Lower leg skin (tissue), 4 donors: ENCODE data around the gene PNMA8B. TPM values are rescaled to one million over a fixed set of nuclear protein-coding genes. Genes with fewer than 3 reads are reported as not detected.

Experiments used
- DNase-seq, 2 donors: peaks; one replicate each; pipeline ENCODE4 v3.0.0-alpha.2; 2019; ENCODE audit warnings: low spot score in 2 of 2
- H3K4me3 ChIP-seq: fragments of 200-600 bp; sonication (generic); 2 replicates; pipeline ENCODE4 v1.5.1; 2017; ENCODE audit warnings: mild to moderate bottlenecking, low read depth; ENCODE audit not compliant: poor library complexity, severe bottlenecking
- POLR2A ChIP-seq, 2 donors: fragments of 450-650 bp; IDR thresholded peaks; one replicate each; pipeline ENCODE4 v1.6.1; 2016 to 2017; ENCODE audit warnings: antibody characterized with exemption in 2 of 2, mild to moderate bottlenecking in 1 of 2, moderate library complexity in 1 of 2
- WGBS, 2 donors: methylation state at CpG; one replicate each; pipeline ENCODE4 v1.1.5; 2018; 5-methylcytosine and 5-hydroxymethylcytosine counted together
- intact Hi-C: fragments of 100-400 bp; cut with DNase I; formaldehyde crosslinking; loops from one replicate; pipeline ENCODE4 v1.15.0; 2023; ENCODE audit warnings: low total_unique reads
- total RNA-seq, 4 donors: library from RNA; depleted of rRNA; stranded (reverse); fragments of >200 nt; gene quantifications; one replicate each; pipeline ENCODE4 v1.1.0, GENCODE V29; 2016
- TF ChIP-seq, protein P1 (sequence below), 3 donors: fragments of 450-650 bp; IDR thresholded peaks; one replicate each; pipeline ENCODE4 v1.5.1; 2016; ENCODE audit warnings: antibody characterized with exemption in 3 of 3, mild to moderate bottlenecking in 3 of 3, moderate library complexity in 2 of 3

The PNMA8B gene
- total RNA-seq, 4 donors from 2014 or later = 2.0 to 5.8 (median 2.8) TPM

DNA sequence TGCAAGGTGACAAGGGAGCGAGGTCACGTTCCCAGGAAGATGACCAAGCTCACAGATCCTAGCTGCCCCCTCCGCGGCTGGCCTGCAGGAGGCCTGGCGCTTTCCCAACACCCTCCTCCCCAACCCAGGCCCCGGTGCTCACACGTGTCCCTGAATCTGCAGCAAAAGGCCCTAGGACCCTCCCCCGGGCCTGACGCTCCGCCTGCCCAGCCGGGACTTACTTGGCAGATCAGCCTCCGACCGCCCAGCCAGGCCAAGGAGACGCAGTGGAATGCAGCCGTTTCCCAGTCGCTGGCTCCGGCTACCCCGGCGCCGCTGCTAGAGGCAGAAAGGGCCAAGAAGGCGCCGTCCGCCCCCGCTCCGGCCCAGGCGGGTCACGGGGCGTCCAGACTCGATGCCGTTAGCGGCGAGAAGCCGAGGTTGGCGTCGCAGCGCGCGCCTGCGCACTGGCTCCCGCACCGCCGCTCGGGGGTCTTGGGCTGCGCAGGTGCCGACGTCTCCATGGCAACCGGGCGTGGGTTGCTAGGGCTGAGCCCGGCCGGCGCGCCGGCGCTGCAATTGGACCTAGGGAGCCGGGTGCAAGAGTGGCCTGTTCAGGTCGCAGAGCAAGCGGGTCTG lies 24.4 kb downstream of the PNMA8B start, which contains the start of gene PNMA8A:
PNMA8A (minus strand) TSS at position 448 of the 618 bp plus-strand sequence. CDS start 528 bp downstream, outside the sequence.
- intact Hi-C loops = no loop called here
- WGBS, 2 donors = 8 to 10% methylated on average over 24 to 25 of the region's 57 CpGs
- no peak for TF ChIP-seq POLR2A (IDR thresholded peaks at IDR 0.05)
- TF ChIP-seq, protein P1, sequence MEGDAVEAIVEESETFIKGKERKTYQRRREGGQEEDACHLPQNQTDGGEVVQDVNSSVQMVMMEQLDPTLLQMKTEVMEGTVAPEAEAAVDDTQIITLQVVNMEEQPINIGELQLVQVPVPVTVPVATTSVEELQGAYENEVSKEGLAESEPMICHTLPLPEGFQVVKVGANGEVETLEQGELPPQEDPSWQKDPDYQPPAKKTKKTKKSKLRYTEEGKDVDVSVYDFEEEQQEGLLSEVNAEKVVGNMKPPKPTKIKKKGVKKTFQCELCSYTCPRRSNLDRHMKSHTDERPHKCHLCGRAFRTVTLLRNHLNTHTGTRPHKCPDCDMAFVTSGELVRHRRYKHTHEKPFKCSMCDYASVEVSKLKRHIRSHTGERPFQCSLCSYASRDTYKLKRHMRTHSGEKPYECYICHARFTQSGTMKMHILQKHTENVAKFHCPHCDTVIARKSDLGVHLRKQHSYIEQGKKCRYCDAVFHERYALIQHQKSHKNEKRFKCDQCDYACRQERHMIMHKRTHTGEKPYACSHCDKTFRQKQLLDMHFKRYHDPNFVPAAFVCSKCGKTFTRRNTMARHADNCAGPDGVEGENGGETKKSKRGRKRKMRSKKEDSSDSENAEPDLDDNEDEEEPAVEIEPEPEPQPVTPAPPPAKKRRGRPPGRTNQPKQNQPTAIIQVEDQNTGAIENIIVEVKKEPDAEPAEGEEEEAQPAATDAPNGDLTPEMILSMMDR (IDR thresholded peaks at IDR 0.05) = no peak
- no peak for DNase-seq
- no peak within 1 kb of the TSS for H3K4me3 ChIP-seq

DNA sequence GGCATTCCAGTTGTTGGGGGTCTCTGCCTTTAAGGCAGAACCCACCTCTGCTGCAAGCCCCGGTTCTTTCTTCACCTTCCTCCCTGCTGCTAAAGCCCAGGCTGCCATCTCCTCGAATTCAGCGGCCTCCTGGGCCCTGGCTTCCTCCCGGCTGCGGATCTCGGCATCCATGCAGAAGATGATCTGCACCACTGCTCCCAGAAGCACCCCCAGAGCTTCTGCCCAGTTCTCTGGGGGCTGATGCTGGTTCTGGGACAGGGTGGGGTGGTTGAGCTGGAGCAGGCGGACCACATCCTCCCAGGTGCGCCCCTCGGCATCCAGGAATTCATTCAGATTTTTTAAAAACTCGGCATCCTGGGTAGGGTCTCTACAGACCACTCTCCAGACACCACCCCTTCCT lies 25.3 kb downstream of the PNMA8B start:
- intact Hi-C loops = no loop called here
- TF ChIP-seq POLR2A (IDR thresholded peaks at IDR 0.05) = no peak
- TF ChIP-seq, protein P1 (IDR thresholded peaks at IDR 0.05) = no peak
- H3K4me3 ChIP-seq = no peak overlapping the region
- WGBS, 2 donors = 93 to 96% methylated on average over 9 to 10 of the region's 10 CpGs
- no peak for DNase-seq

- intact Hi-C loops = no loop called here
- TF ChIP-seq, protein P1 (IDR thresholded peaks at IDR 0.05) = no peak
- no peak for TF ChIP-seq POLR2A (IDR thresholded peaks at IDR 0.05)
- H3K4me3 ChIP-seq = no peak overlapping the region
- DNase-seq = no peak
- WGBS, 2 donors = 92 to 95% methylated on average over 18 of the region's 18 CpGs
Measured at GRCh38 chr19:46469541-46470185, 26.0 kb downstream of the PNMA8B start.

DNA sequence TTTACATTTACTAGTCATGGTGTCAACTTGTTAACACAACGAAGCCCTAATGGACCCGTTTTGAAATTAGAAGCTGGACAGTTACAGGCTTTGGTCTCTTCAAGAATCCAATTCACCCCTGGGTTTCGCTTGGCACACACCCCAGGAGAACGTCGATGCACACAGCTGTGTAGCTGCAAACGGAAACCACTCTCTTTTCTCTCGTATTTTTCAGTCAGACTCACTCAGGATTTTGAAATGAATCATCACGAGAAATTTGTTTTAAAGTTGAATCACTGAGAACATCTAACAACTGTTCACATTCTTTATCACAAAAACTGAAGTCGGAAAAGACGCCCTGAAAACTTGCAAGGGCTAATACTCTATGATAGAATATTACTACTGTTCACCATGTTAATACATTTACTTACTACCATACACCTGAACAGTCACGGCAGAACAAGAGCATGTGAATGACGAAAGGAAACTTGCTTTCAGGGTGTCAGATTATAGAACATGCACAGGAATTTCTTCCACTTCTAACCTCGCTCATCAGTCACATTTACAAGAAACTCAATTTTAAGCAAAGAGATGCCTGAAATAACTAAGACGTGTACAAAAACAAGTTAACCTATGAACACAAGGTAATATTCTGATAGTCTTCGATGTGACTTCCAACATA lies 29.0 kb downstream of the PNMA8B start:
- TF ChIP-seq POLR2A (IDR thresholded peaks at IDR 0.05) = no peak
- TF ChIP-seq, protein P1 (IDR thresholded peaks at IDR 0.05) = no peak
- intact Hi-C loops = no loop called here
- DNase-seq = no peak
- 33 to 40% methylated on average over 15 of the region's 15 CpGs for WGBS, 2 donors
- no peak overlapping the region for H3K4me3 ChIP-seq

- TF ChIP-seq, protein P1 (IDR thresholded peaks at IDR 0.05) = no peak
- no peak for TF ChIP-seq POLR2A (IDR thresholded peaks at IDR 0.05)
- no peak for DNase-seq
- intact Hi-C loops = no loop called here
- no peak overlapping the region for H3K4me3 ChIP-seq
- WGBS, 2 donors = 83 to 85% methylated on average over 7 of the region's 7 CpGs
Measured at GRCh38 chr19:46463516-46463915, 32.2 kb downstream of the PNMA8B start.
